Trophoblast cell (in vitro differentiated cells and primary cell): ENCODE measurements around the gene S1PR5.

Experiments used
- DNase-seq, 2 donors: peaks; one replicate each; pipeline ENCODE4 v3.0.0-alpha.2; 2016
- H2AFZ ChIP-seq: 2 replicates; pipeline ENCODE4 v1.6.1; 2013; ENCODE audit warnings: low read length, moderate library complexity, mild to moderate bottlenecking; ENCODE audit not compliant: insufficient read depth, poor library complexity
- H2AK5ac ChIP-seq: 2 replicates; pipeline ENCODE4 v1.6.1; 2013; ENCODE audit warnings: mild to moderate bottlenecking, low read length
- H2BK120ac ChIP-seq: 2 replicates; pipeline ENCODE4 v1.6.1; 2013; ENCODE audit warnings: low read length, mild to moderate bottlenecking, moderate library complexity; ENCODE audit not compliant: insufficient read depth, poor library complexity
- H2BK12ac ChIP-seq: 2 replicates; pipeline ENCODE4 v1.6.1; 2013; ENCODE audit warnings: mild to moderate bottlenecking, low read length, moderate library complexity
- H2BK5ac ChIP-seq: 2 replicates; pipeline ENCODE4 v1.6.1; 2013; ENCODE audit warnings: low read length, low read depth, moderate library complexity, mild to moderate bottlenecking; ENCODE audit not compliant: poor library complexity
- H3K14ac ChIP-seq: 2 replicates; pipeline ENCODE4 v1.6.1; 2013; ENCODE audit warnings: mild to moderate bottlenecking, low read length
- H3K18ac ChIP-seq: 2 replicates; pipeline ENCODE4 v1.6.1; 2013; ENCODE audit warnings: mild to moderate bottlenecking, low read length
- H3K23ac ChIP-seq: 2 replicates; pipeline ENCODE4 v1.6.1; 2013; ENCODE audit warnings: low read length
- H3K27ac ChIP-seq: 2 replicates; pipeline ENCODE4 v1.5.1; 2013; ENCODE audit warnings: low read depth, mild to moderate bottlenecking, inconsistent platforms, low read length, moderate library complexity
- H3K27me3 ChIP-seq: 2 replicates; pipeline ENCODE4 v1.6.1; 2013; ENCODE audit warnings: inconsistent platforms, mild to moderate bottlenecking, low read length, moderate library complexity; ENCODE audit not compliant: insufficient read depth
- H3K36me3 ChIP-seq, 2 experiments: 1 replicate in 1 of 2; 2 replicates in 1 of 2; pipeline ENCODE4 v1.6.1; 2013; ENCODE audit warnings: low read length in 2 of 2, mild to moderate bottlenecking in 2 of 2, moderate library complexity in 1 of 2; ENCODE audit not compliant: insufficient read depth in 2 of 2, control insufficient read depth in 1 of 2
- H3K4ac ChIP-seq: 2 replicates; pipeline ENCODE4 v1.6.1; 2013; ENCODE audit warnings: low read depth, mild to moderate bottlenecking, low read length, moderate library complexity
- H3K4me1 ChIP-seq, 2 experiments: 1 replicate in 1 of 2; 2 replicates in 1 of 2; pipeline ENCODE4 v1.6.1; 2013; ENCODE audit warnings: low read length in 2 of 2, mild to moderate bottlenecking in 2 of 2, moderate library complexity in 1 of 2; ENCODE audit not compliant: insufficient read depth in 2 of 2, control insufficient read depth in 1 of 2
- H3K4me2 ChIP-seq: 2 replicates; pipeline ENCODE4 v1.6.1; 2013; ENCODE audit warnings: inconsistent platforms, mild to moderate bottlenecking, low read length, moderate library complexity
- H3K4me3 ChIP-seq: 2 replicates; pipeline ENCODE4 v1.5.1; 2013; ENCODE audit warnings: mild to moderate bottlenecking, low read depth, low read length, inconsistent platforms
- H3K79me1 ChIP-seq: one replicate; pipeline ENCODE4 v1.6.1; 2013; ENCODE audit warnings: low read length
- H3K79me2 ChIP-seq: 2 replicates; pipeline ENCODE4 v1.6.1; 2013; ENCODE audit warnings: low read length, mild to moderate bottlenecking; ENCODE audit not compliant: control insufficient read depth, insufficient read depth, poor library complexity
- H3K9ac ChIP-seq: 2 replicates; pipeline ENCODE4 v1.6.1; 2013; ENCODE audit warnings: mild to moderate bottlenecking, low read length
- H3K9me3 ChIP-seq: 2 replicates; pipeline ENCODE4 v1.6.1; 2013; ENCODE audit warnings: low read depth, mild to moderate bottlenecking, control low read depth, inconsistent platforms, low read length; ENCODE audit not compliant: insufficient read depth
- H4K12ac ChIP-seq: 2 replicates; pipeline ENCODE4 v1.6.1; 2013; ENCODE audit warnings: low read depth, mild to moderate bottlenecking, low read length, moderate library complexity
- H4K8ac ChIP-seq: 2 replicates; pipeline ENCODE4 v1.6.1; 2013; ENCODE audit warnings: low read depth, mild to moderate bottlenecking, low read length, moderate library complexity
- H4K91ac ChIP-seq: one replicate; pipeline ENCODE4 v1.6.1; 2013; ENCODE audit warnings: low read depth, mild to moderate bottlenecking, low read length, moderate library complexity
- WGBS: extraction: QIAGEN DNeasy Blood & Tissue Kit; methylation state at CpG from one replicate; pipeline ENCODE4 v1.1.7; 2013; ENCODE audit warnings: missing lambda C conversion rate; ENCODE audit not compliant: insufficient read length, insufficient coverage; ENCODE audit errors: extremely low coverage; 5-methylcytosine and 5-hydroxymethylcytosine counted together

The S1PR5 gene

GRCh38 chr19:10505583-10506229 lies 11.5 kb downstream of the S1PR5 start:
- Histone ChIP-seq H3K14ac (no peak overlapping the region), H3K36me3 (no peaks in the 10 kb centered on the region)

GRCh38 chr19:10503002-10503789 lies 14.1 kb downstream of the S1PR5 start, which contains the start of gene KEAP1:
KEAP1 (minus strand) TSS chr19:10503356; CDS start chr19:10500033, 3,323 bp downstream.
- Histone ChIP-seq H3K9ac (peak within 1 kb of the TSS; percentile 98), H3K9me3 (peaks cover 3% of the 10 kb centered on the region), H3K4me2 (peak within 1 kb of the TSS; percentile 92), H2BK12ac (peak within 1 kb of the TSS; percentile 9), H4K91ac (peak within 1 kb of the TSS; percentile 98), H2AFZ (peak within 1 kb of the TSS; percentile 63), H3K27me3 (no peaks in the 10 kb centered on the region), H4K12ac (peak within 1 kb of the TSS; percentile 97), H3K4me1 (peaks cover 8 to 10% of the 10 kb centered on the region in 2 experiments), H2BK5ac (peak within 1 kb of the TSS; percentile 53), H4K8ac (peak within 1 kb of the TSS; percentile 95), H3K4me3 (peak within 1 kb of the TSS; percentile 89), H3K27ac (peak within 1 kb of the TSS; percentile 69), H3K36me3 (peaks cover 13 to 14% of the 10 kb centered on the region in 2 experiments), H3K79me1 (peaks cover 17% of the 10 kb centered on the region), H2BK120ac (peak within 1 kb of the TSS; percentile 96), H3K14ac (peak within 1 kb of the TSS; percentile 90), H3K79me2 (peaks cover 17% of the 10 kb centered on the region), H3K18ac (peak within 1 kb of the TSS; percentile 97), H3K4ac (peak within 1 kb of the TSS; percentile 77), H3K23ac (no peak within 1 kb of the TSS), H2AK5ac (peak within 1 kb of the TSS; percentile 17)
- no CpG with 5 or more reads among the region's 73 CpGs for WGBS
- peak; percentile 52 to 60 for DNase-seq

More at GRCh38 chr19:10505583-10506229, 11.5 kb downstream of the S1PR5 start:
- Histone ChIP-seq H4K8ac (no peak overlapping the region), H3K9ac (no peak overlapping the region), H3K4ac (no peak overlapping the region), H2AFZ (no peak overlapping the region), H4K12ac (no peak overlapping the region), H3K4me3 (no peak overlapping the region), H3K27me3 (no peaks in the 10 kb centered on the region), H3K4me2 (no peak overlapping the region), H2AK5ac (no peak overlapping the region), H3K4me1 (peaks cover 10 to 14% of the 10 kb centered on the region in 2 experiments), H3K79me1 (peaks cover 17% of the 10 kb centered on the region), H3K23ac (no peak overlapping the region), H3K18ac (no peak overlapping the region), H2BK120ac (no peak overlapping the region), H2BK5ac (no peak overlapping the region), H3K9me3 (no peaks in the 10 kb centered on the region), H3K79me2 (peaks cover 16% of the 10 kb centered on the region), H4K91ac (no peak overlapping the region), H2BK12ac (no peak overlapping the region), H3K27ac (no peak overlapping the region)
- no CpG with 5 or more reads among the region's 17 CpGs for WGBS
- peak; percentile 62 to 89 for DNase-seq

GRCh38 chr19:10502524-10503001 lies 14.7 kb downstream of the S1PR5 start:
- H3K14ac ChIP-seq: peak overlapping the region; percentile 90
- peak overlapping the region; percentile 98 for H3K9ac ChIP-seq
- H3K18ac ChIP-seq: peak overlapping the region; percentile 97

DNA sequence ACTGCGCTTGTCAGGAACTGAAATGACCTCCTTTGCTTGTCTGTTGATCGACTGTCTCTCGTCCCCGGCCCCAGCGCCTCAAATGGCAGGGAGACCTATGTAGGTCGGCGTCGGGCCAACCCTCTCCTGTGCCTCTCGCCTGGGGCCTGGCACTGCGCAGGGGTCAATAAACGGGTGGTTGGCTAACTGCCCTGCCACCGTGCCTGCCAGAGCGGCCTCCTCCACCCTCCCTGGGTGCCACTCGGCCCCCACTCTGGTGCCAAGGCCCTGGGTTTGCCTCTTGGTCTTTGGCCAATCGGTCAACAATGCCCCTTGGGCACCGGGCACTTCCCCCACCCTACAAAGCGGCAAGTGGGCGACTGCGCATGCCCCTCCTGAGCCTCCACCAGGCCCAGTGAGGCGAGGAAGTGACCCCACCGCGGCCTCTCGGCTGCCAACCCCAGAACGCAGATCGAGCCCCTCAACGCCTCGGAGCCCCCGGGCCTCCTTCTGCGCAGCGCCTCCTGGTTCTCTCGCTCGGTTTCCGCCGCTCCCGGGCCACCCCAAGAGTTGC lies 15.2 kb downstream of the S1PR5 start:
- H2AK5ac ChIP-seq: peak overlapping the region; percentile 11
- peak overlapping the region; percentile 83 for H3K18ac ChIP-seq
- peak overlapping the region; percentile 63 for H2AFZ ChIP-seq
- H4K12ac ChIP-seq: peak overlapping the region; percentile 97
- peak overlapping the region; percentile 88 for H4K8ac ChIP-seq
- no peak overlapping the region for H3K23ac ChIP-seq
- H3K9me3 ChIP-seq: peaks cover 3% of the 10 kb centered on the region
- peak overlapping the region; percentile 50 for H2BK5ac ChIP-seq
- H4K91ac ChIP-seq: peak overlapping the region; percentile 98
- no CpG with 5 or more reads among the region's 35 CpGs for WGBS
- H3K4me1 ChIP-seq: peaks cover 8 to 10% of the 10 kb centered on the region in 2 experiments
- no peaks in the 10 kb centered on the region for H3K27me3 ChIP-seq
- H3K4ac ChIP-seq: peak overlapping the region; percentile 66
- peaks cover 18 to 19% of the 10 kb centered on the region in 2 experiments for H3K36me3 ChIP-seq
- peak overlapping the region; percentile 60 for H3K14ac ChIP-seq
- H3K9ac ChIP-seq: peak overlapping the region; percentile 98
- peaks cover 17% of the 10 kb centered on the region for H3K79me2 ChIP-seq
- H2BK120ac ChIP-seq: peak overlapping the region; percentile 96
- peak overlapping the region; percentile 68 for H3K27ac ChIP-seq
- DNase-seq: peak in 1 of 2 donors; percentile 40
- peaks cover 17% of the 10 kb centered on the region for H3K79me1 ChIP-seq
- H3K4me2 ChIP-seq: peak overlapping the region; percentile 92
- H3K4me3 ChIP-seq: peak overlapping the region; percentile 89
- H2BK12ac ChIP-seq: peak overlapping the region; percentile 2

More at GRCh38 chr19:10502524-10503001, 14.7 kb downstream of the S1PR5 start:
- no CpG with 5 or more reads among the region's 65 CpGs for WGBS
- Histone ChIP-seq H3K79me2 (peaks cover 17% of the 10 kb centered on the region), H3K4me1 (peaks cover 8 to 10% of the 10 kb centered on the region in 2 experiments), H4K12ac (peak overlapping the region; percentile 97), H3K4me3 (peak overlapping the region; percentile 89), H2AFZ (peak overlapping the region; percentile 63), H3K23ac (no peak overlapping the region), H3K4ac (peak overlapping the region; percentile 77), H4K91ac (peak overlapping the region; percentile 98), H2BK120ac (peak overlapping the region; percentile 96), H3K27ac (peak overlapping the region; percentile 69), H3K27me3 (no peaks in the 10 kb centered on the region), H2BK5ac (peak overlapping the region; percentile 53), H3K79me1 (peaks cover 17% of the 10 kb centered on the region), H2AK5ac (peak overlapping the region; percentile 17), H3K9me3 (peaks cover 3% of the 10 kb centered on the region), H3K4me2 (peak overlapping the region; percentile 92), H2BK12ac (peak overlapping the region; percentile 9), H3K36me3 (peaks cover 14% of the 10 kb centered on the region in 2 experiments), H4K8ac (peak overlapping the region; percentile 95)
- peak; percentile 81 to 92 for DNase-seq
